NB4 (cell line): Measurements from ENCODE around the gene KDM4C.

Source experiments
- CTCF ChIP-seq: IDR thresholded peaks from one replicate; pipeline ENCODE4 v1.5.1; 2012; ENCODE audit warnings: low read depth, low read length
- MAX ChIP-seq: IDR thresholded peaks from 2 replicates; pipeline ENCODE4 v1.6.1; 2011; ENCODE audit warnings: low read depth, low read length
- MYC ChIP-seq: IDR thresholded peaks from 2 replicates; pipeline ENCODE4 v1.6.1; 2011; ENCODE audit warnings: low read depth, low read length
- POLR2A ChIP-seq: IDR thresholded peaks from 2 replicates; pipeline ENCODE4 v1.6.1; 2011; ENCODE audit warnings: mild to moderate bottlenecking; ENCODE audit not compliant: insufficient read length; ENCODE audit errors: extremely low read depth

- no peak for TF ChIP-seq CTCF
- no peak for TF ChIP-seq MYC
- no peak for TF ChIP-seq POLR2A
- TF ChIP-seq MAX = no peak
These were observed 163.5 kb downstream of the KDM4C start for GRCh38 chr9:6921315-6921714.
